Ishikawa (cell line): ENCODE data around the gene HOXA9.

Source experiments
- CEBPB ChIP-seq: IDR thresholded peaks from 2 replicates; pipeline ENCODE4 v1.6.1; 2012
- CREB1 ChIP-seq: IDR thresholded peaks from 2 replicates; pipeline ENCODE4 v1.6.1; 2012; ENCODE audit warnings: low read depth
- EGR1 ChIP-seq: IDR thresholded peaks from 2 replicates; pipeline ENCODE4 v1.6.1; 2012
- EP300 ChIP-seq: IDR thresholded peaks from 2 replicates; pipeline ENCODE4 v1.6.1; 2012; ENCODE audit warnings: borderline replicate concordance
- FOXM1 ChIP-seq: IDR thresholded peaks from 2 replicates; pipeline ENCODE4 v1.6.1; 2012; ENCODE audit warnings: low read depth, borderline replicate concordance
- MAX ChIP-seq: IDR thresholded peaks from 2 replicates; pipeline ENCODE4 v1.6.1; 2012
- NFIC ChIP-seq: IDR thresholded peaks from 2 replicates; pipeline ENCODE4 v1.6.1; 2012
- RAD21 ChIP-seq: IDR thresholded peaks from 2 replicates; pipeline ENCODE4 v1.6.1; 2012; ENCODE audit warnings: low read depth
- REST ChIP-seq: IDR thresholded peaks from 2 replicates; pipeline ENCODE4 v1.6.1; 2012; ENCODE audit warnings: low read depth, mild to moderate bottlenecking
- TAF1 ChIP-seq: IDR thresholded peaks from 2 replicates; pipeline ENCODE4 v1.6.1; 2012; ENCODE audit warnings: low read depth, mild to moderate bottlenecking
- TCF12 ChIP-seq: IDR thresholded peaks from 2 replicates; pipeline ENCODE4 v1.6.1; 2012; ENCODE audit warnings: low read depth
- TEAD4 ChIP-seq: IDR thresholded peaks from 2 replicates; pipeline ENCODE4 v1.6.1; 2012
- USF1 ChIP-seq: IDR thresholded peaks from 2 replicates; pipeline ENCODE4 v1.6.1; 2012
- YY1 ChIP-seq: IDR thresholded peaks from 2 replicates; pipeline ENCODE4 v1.6.1; 2012; ENCODE audit warnings: low read depth
- ZBTB7A ChIP-seq: IDR thresholded peaks from 2 replicates; pipeline ENCODE4 v1.6.1; 2012; ENCODE audit warnings: low read depth

Gene HOXA9

GRCh38 chr7:27156508-27156898, 8.8 kb downstream of the HOXA9 start, which contains the start of gene HOXA7:
TSS of gene HOXA7 (minus strand) at chr7:27156675. CDS start at chr7:27156545, 130 bp downstream.
- peak; percentile 25 for TF ChIP-seq NFIC
- no peak for TF ChIP-seq FOXM1
- peak; percentile 31; the same call in 1 of the 2 replicates for TF ChIP-seq TEAD4
- no peak; the same call in none of the 2 replicates for TF ChIP-seq MAX
- peak; percentile 81 for TF ChIP-seq YY1
- TF ChIP-seq TCF12, result no peak; the same call in 1 of the 2 replicates
- no peak for TF ChIP-seq EGR1
- TF ChIP-seq ZBTB7A, result 0 out of 2 replicates have a peak, but pooled peaks have one; percentile 55
- no peak for TF ChIP-seq REST
- TF ChIP-seq CEBPB, result no peak
- TF ChIP-seq CREB1, result no peak
- TF ChIP-seq TAF1, result peak; percentile 81
- TF ChIP-seq USF1, result peak; percentile 100
- no peak for TF ChIP-seq RAD21
- no peak for TF ChIP-seq EP300

- TF ChIP-seq USF1 (peak; percentile 65), EGR1 (no peak), ZBTB7A (no peak; the same call in 1 of the 2 replicates), TEAD4 (no peak), NFIC (no peak), MAX (peak; percentile 50), TAF1 (peak; percentile 31), REST (no peak), CEBPB (no peak), EP300 (no peak)
Observed at GRCh38 chr7:27155816-27156507, 9.4 kb downstream of the HOXA9 start.

- TF ChIP-seq CEBPB (no peak), MAX (no peak), REST (no peak), FOXM1 (no peak), USF1 (no peak), EGR1 (no peak), TEAD4 (no peak), YY1 (no peak), ZBTB7A (no peak)
Observed at GRCh38 chr7:27154901-27155815, 10.2 kb downstream of the HOXA9 start.
